Body of pancreas (tissue), 4 donors: ENCODE results near the gene HIF1A. TPM values are rescaled to one million over a fixed set of nuclear protein-coding genes. Genes with fewer than 3 reads are reported as not detected.

Experiments
- ATAC-seq: fragments of 150-250 bp; one replicate; pipeline ENCODE4 v1.9.1; 2016
- DNase-seq, 4 donors: peaks; one replicate each; pipeline ENCODE4 v3.0.0-alpha.2; 2019
- H3K27ac ChIP-seq, 4 donors: fragments of 200-600 bp; sonication (generic); 1 replicate in 3 of 4; 2 replicates in 1 of 4; pipeline versions ENCODE4 v1.5.1 to v1.6.1; 2016 to 2019; ENCODE audit warnings: mild to moderate bottlenecking in 1 of 4, mixed read lengths in 1 of 4, moderate library complexity in 1 of 4
- H3K27me3 ChIP-seq, 2 donors: fragments of 200-600 bp; sonication (generic); one replicate each; pipeline ENCODE4 v1.6.0; 2016; ENCODE audit warnings: mild to moderate bottlenecking in 1 of 2
- H3K36me3 ChIP-seq, 2 donors: fragments of 200-600 bp; sonication (generic); replicated peaks in 1 of 2; 2 replicates each; pipeline ENCODE4 v1.5.1; 2016; ENCODE audit warnings: low read depth in 2 of 2; ENCODE audit not compliant: insufficient read depth in 1 of 2
- H3K4me1 ChIP-seq: fragments of 200-600 bp; sonication (generic); one replicate; pipeline ENCODE4 v1.6.0; 2016
- H3K4me3 ChIP-seq, 2 donors: fragments of 200-600 bp; sonication (generic); 1 replicate in 1 of 2; 2 replicates in 1 of 2; pipeline ENCODE4 v1.5.1; 2016 to 2019
- H3K9me3 ChIP-seq, 3 donors: fragments of 200-600 bp; sonication (generic); 1 replicate in 2 of 3; 2 replicates in 1 of 3; pipeline ENCODE4 v1.5.1; 2016
- POLR2A ChIP-seq, 3 donors: fragments of 450-650 bp; IDR thresholded peaks; one replicate each; pipeline ENCODE4 v1.6.1; 2016; ENCODE audit warnings: antibody characterized with exemption in 3 of 3, mild to moderate bottlenecking in 2 of 3
- WGBS, 2 donors: methylation state at CpG; one replicate each; pipeline ENCODE4 v1.1.5; 2017; 5-methylcytosine and 5-hydroxymethylcytosine counted together
- intact Hi-C: fragments of 100-400 bp; cut with DNase I; formaldehyde crosslinking; loops from one replicate; pipeline ENCODE4 v1.15.1; 2023
- total RNA-seq, 2 donors: library from RNA; depleted of rRNA; stranded (reverse); fragments of >200 nt; gene quantifications; one replicate each; pipeline ENCODE4 v1.1.0, GENCODE V29; 2016
- TF ChIP-seq, protein P1 (sequence below), 7 experiments: fragments of 450-650 bp in 4 of 7; fragments of 200-600 bp in 3 of 7; sonication (generic) in 3 of 7; IDR thresholded peaks; one replicate each; pipeline ENCODE4 v1.5.1; 2016 to 2019; ENCODE audit warnings: antibody characterized with exemption in 7 of 7

HIF1A gene
- total RNA-seq, 2 donors from 2014 or later: 36.8 to 66.9 TPM

DNA sequence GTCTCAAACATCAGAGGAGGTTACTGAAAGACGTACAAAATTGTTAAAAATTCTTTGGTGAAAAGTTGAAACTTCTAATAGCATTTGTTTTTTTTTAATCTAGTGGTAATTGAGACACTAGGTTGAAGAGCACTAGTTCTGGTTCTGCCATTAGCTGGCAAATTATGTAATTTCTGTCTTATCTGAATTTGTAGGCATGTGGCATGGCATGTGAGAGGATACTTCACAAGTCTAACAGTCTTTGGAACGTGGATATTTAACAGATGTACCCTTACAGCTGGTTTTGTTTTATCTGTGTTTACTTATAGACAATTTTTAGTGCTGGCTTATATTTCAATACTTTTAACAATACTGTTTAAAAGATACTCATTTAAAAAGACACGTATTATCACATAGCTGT lies 72.9 kb downstream of the HIF1A start:
- no peak for ATAC-seq
- Histone ChIP-seq H3K27ac (no peak overlapping the region), H3K4me1 (peaks cover 12% of the 10 kb centered on the region), H3K27me3 (no peaks in the 10 kb centered on the region), H3K36me3 (no peaks in the 10 kb centered on the region), H3K9me3 (no peaks in the 10 kb centered on the region), H3K4me3 (no peak overlapping the region)
- intact Hi-C loops: no loop called here
- no peak for DNase-seq
- TF ChIP-seq, protein P1, sequence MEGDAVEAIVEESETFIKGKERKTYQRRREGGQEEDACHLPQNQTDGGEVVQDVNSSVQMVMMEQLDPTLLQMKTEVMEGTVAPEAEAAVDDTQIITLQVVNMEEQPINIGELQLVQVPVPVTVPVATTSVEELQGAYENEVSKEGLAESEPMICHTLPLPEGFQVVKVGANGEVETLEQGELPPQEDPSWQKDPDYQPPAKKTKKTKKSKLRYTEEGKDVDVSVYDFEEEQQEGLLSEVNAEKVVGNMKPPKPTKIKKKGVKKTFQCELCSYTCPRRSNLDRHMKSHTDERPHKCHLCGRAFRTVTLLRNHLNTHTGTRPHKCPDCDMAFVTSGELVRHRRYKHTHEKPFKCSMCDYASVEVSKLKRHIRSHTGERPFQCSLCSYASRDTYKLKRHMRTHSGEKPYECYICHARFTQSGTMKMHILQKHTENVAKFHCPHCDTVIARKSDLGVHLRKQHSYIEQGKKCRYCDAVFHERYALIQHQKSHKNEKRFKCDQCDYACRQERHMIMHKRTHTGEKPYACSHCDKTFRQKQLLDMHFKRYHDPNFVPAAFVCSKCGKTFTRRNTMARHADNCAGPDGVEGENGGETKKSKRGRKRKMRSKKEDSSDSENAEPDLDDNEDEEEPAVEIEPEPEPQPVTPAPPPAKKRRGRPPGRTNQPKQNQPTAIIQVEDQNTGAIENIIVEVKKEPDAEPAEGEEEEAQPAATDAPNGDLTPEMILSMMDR (IDR thresholded peaks at IDR 0.05): no peak
- TF ChIP-seq POLR2A (IDR thresholded peaks at IDR 0.05): no peak
- 65 to 67% methylated on average over 3 of the region's 3 CpGs for WGBS, 2 donors

DNA sequence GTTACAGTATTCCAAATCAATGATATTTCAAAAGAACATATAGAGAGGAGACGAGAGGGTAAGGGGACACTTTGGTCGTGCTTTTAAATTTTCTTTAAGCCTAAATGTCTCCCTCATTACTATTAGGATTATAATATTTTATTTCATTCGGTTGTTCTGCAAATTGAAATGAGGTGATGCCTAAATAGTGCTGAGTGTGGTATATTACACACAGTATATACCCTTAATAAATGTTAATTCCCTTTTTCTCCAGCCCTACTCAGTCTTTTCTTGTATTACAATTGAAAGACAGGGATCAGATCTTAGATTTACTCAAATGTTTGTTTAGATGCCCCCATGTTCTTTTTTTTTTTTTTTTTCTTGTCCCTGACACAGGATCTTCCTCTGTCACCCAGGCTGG lies 74.6 kb downstream of the HIF1A start:
- Histone ChIP-seq H3K9me3 (no peaks in the 10 kb centered on the region), H3K27ac (no peak overlapping the region), H3K36me3 (no peaks in the 10 kb centered on the region), H3K4me3 (no peak overlapping the region), H3K27me3 (no peaks in the 10 kb centered on the region), H3K4me1 (no peaks in the 10 kb centered on the region)
- ATAC-seq: no peak
- WGBS, 2 donors: 85 to 90% methylated on average over 3 of the region's 3 CpGs
- no peak for DNase-seq
- intact Hi-C loops: no loop called here
- TF ChIP-seq, protein P1 (IDR thresholded peaks at IDR 0.05): no peak
- no peak for TF ChIP-seq POLR2A (IDR thresholded peaks at IDR 0.05)

DNA sequence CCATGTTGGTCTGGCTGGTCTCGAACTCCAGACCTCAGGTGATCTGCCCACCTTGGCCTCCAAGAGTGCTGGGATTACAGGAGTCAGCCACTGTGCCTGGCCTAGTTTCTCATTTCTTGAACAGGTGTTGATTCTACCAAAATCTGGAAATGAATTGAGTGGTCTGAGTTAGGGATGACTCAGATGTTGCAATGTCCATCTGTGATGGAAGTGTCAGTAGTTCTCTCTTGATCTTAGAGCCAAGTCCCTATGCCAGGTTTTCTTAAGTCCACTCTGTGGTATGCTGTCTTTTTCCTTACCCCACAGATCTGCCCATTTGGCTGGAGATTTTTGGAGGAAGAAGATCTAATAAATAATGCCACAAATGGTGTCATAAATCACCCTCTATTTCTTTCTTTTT lies 79.5 kb downstream of the HIF1A start:
- H3K27me3 ChIP-seq: no peaks in the 10 kb centered on the region
- ATAC-seq: no peak
- DNase-seq: no peak
- no peaks in the 10 kb centered on the region for H3K4me1 ChIP-seq
- intact Hi-C loops: no loop called here
- WGBS, 2 donors: 100% methylated on average over 1 of the region's 1 CpG
- no peak overlapping the region for H3K27ac ChIP-seq
- no peak overlapping the region for H3K4me3 ChIP-seq
- peaks cover 0 to 3% of the 10 kb centered on the region in 2 donors for H3K36me3 ChIP-seq
- H3K9me3 ChIP-seq: no peaks in the 10 kb centered on the region
- TF ChIP-seq POLR2A (IDR thresholded peaks at IDR 0.05): no peak
- TF ChIP-seq, protein P1 (IDR thresholded peaks at IDR 0.05): no peak

GRCh38 chr14:61780125-61780524 lies 84.8 kb downstream of the HIF1A start:
- Histone ChIP-seq H3K4me3 (no peak overlapping the region), H3K36me3 (peaks cover 0 to 6% of the 10 kb centered on the region in 2 donors), H3K4me1 (no peaks in the 10 kb centered on the region), H3K9me3 (no peaks in the 10 kb centered on the region), H3K27me3 (no peaks in the 10 kb centered on the region), H3K27ac (no peak overlapping the region)
- DNase-seq: no peak
- intact Hi-C loops: no loop called here
- WGBS, 2 donors: 62 to 70% methylated on average over 3 of the region's 3 CpGs
- ATAC-seq: no peak
- TF ChIP-seq, protein P1 (IDR thresholded peaks at IDR 0.05): no peak
- no peak for TF ChIP-seq POLR2A (IDR thresholded peaks at IDR 0.05)

DNA sequence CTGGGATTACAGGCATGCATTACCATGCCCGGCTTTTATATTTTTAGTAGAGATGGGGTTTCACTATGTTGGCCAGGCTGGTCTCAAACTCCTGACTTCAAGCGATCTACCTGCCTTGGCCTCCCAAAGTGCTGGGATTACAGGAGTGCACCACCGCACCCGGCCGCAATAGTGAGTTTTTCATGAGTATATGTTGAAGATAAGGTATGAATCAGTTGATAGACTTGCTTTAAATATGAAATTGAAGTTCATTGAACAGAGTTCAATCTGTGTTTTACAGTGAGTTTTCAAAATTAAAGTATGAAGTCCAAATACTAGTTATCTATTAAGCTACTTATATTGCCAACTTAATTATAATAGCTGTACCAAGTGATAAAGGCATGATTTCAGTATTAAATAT lies 102.0 kb downstream of the HIF1A start:
- DNase-seq (no peak), ATAC-seq (no peak)
- H3K27me3 ChIP-seq: no peaks in the 10 kb centered on the region
- no peaks in the 10 kb centered on the region for H3K9me3 ChIP-seq
- no peak overlapping the region for H3K4me3 ChIP-seq
- no peak overlapping the region for H3K27ac ChIP-seq
- WGBS, 2 donors: 95 to 99% methylated on average over 5 of the region's 5 CpGs
- no peaks in the 10 kb centered on the region for H3K36me3 ChIP-seq
- no peak for TF ChIP-seq POLR2A (IDR thresholded peaks at IDR 0.05)
- TF ChIP-seq, protein P1 (IDR thresholded peaks at IDR 0.05): no peak
- no peaks in the 10 kb centered on the region for H3K4me1 ChIP-seq
- intact Hi-C loops: no loop called here
